Measurements from ENCODE around the gene CAPN12. TPM values are rescaled to one million over a fixed set of nuclear protein-coding genes. Genes with fewer than 3 reads are reported as not detected.

Gene CAPN12
- total RNA-seq, 2 experiments from 2014 or later = 1.6 to 2.0 TPM

- DNase-seq (peak; percentile 83 to 94 (median 92)), ATAC-seq (ENCODE audit: poor library complexity) (peak; percentile 88)
- peaks cover 14% of the 10 kb centered on the region for H3K4me1 ChIP-seq (ENCODE audit: insufficient read depth, low read length)
- peak overlapping the region; percentile 47 for H3K4me3 Mint-ChIP-seq
- POLR2A ChIA-PET = interaction anchor here (0.6 to 1.7 kb wide), 19 partner anchors 9 to 366 kb away, joined by 3 to 20 read pairs (median 6); partner anchors contain the start of genes ECH1, EIF3K, FAM98C and HNRNPL
- no peaks in the 10 kb centered on the region for H3K36me3 Mint-ChIP-seq (ENCODE audit: low read depth)
- H3K27me3 ChIP-seq (ENCODE audit: control insufficient read depth in 1 of 2, insufficient read depth in 2 of 2, low read length in 2 of 2) = no peaks in the 10 kb centered on the region
- intact Hi-C loops (cut with DNase I, micrococcal nuclease) = loop anchor here (2.0 to 5.0 kb wide), 3 partner anchors 17 to 118 kb away; no protein-coding TSS in a partner anchor
- peak overlapping the region; percentile 48 for H3K4me3 ChIP-seq (ENCODE audit: low read length)
- no peaks in the 10 kb centered on the region for H3K9me3 ChIP-seq (ENCODE audit: control insufficient read depth in 1 of 2, insufficient read depth in 1 of 2, low read length in 2 of 2)
- peak overlapping the region; percentile 65 for H3K27ac Mint-ChIP-seq
- no peaks in the 10 kb centered on the region for H3K36me3 ChIP-seq (ENCODE audit: insufficient read depth, low read length)
- peak overlapping the region in 1 of 2 donors; percentile 57 for H3K27ac ChIP-seq (ENCODE audit: low read depth in 1 of 2, low read length in 2 of 2)
- CTCF ChIA-PET = interaction anchor here (0.6 to 2.0 kb wide), 24 partner anchors 10 to 367 kb away, joined by 3 to 17 read pairs (median 4); partner anchors contain the start of genes ECH1, FAM98C, MRPS12 and NFKBIB
- TF ChIP-seq CTCF (IDR thresholded peaks at IDR 0.05) = peak; percentile 94
- H3K4me1 Mint-ChIP-seq (ENCODE audit: low read depth) = peaks cover 7% of the 10 kb centered on the region
- no peaks in the 10 kb centered on the region for H3K9me3 Mint-ChIP-seq
- H3K27me3 Mint-ChIP-seq = no peaks in the 10 kb centered on the region
These were observed 25.4 kb upstream of the CAPN12 start for GRCh38 chr19:38769635-38770211.

- peaks cover 14% of the 10 kb centered on the region for H3K4me1 ChIP-seq (ENCODE audit: insufficient read depth, low read length)
- ChIA-PET CTCF (no interaction called here), POLR2A (no interaction called here)
- no peak overlapping the region for H3K4me3 ChIP-seq (ENCODE audit: low read length)
- Mint-ChIP-seq H3K27me3 (no peaks in the 10 kb centered on the region), H3K4me3 (no peak overlapping the region), H3K27ac (no peak overlapping the region), H3K36me3 (ENCODE audit: low read depth) (no peaks in the 10 kb centered on the region), H3K4me1 (ENCODE audit: low read depth) (peaks cover 7% of the 10 kb centered on the region), H3K9me3 (no peaks in the 10 kb centered on the region)
- intact Hi-C loops (cut with DNase I, micrococcal nuclease) = loop anchor here (5.0 kb wide), 2 partner anchors 106 to 121 kb away; no protein-coding TSS in a partner anchor
- no peaks in the 10 kb centered on the region for H3K9me3 ChIP-seq (ENCODE audit: control insufficient read depth in 1 of 2, insufficient read depth in 1 of 2, low read length in 2 of 2)
- H3K27ac ChIP-seq (ENCODE audit: low read depth in 1 of 2, low read length in 2 of 2) = no peak overlapping the region
- no peaks in the 10 kb centered on the region for H3K36me3 ChIP-seq (ENCODE audit: insufficient read depth, low read length)
- DNase-seq (no peak), ATAC-seq (ENCODE audit: poor library complexity) (no peak)
- no peak for TF ChIP-seq CTCF (IDR thresholded peaks at IDR 0.05)
- H3K27me3 ChIP-seq (ENCODE audit: control insufficient read depth in 1 of 2, insufficient read depth in 2 of 2, low read length in 2 of 2) = no peaks in the 10 kb centered on the region
These were observed 22.2 kb upstream of the CAPN12 start for GRCh38 chr19:38766276-38767047.

- ATAC-seq (ENCODE audit: poor library complexity) (no peak), DNase-seq (no peak)
- no peaks in the 10 kb centered on the region for H3K36me3 ChIP-seq (ENCODE audit: insufficient read depth, low read length)
- no peak overlapping the region for H3K27ac Mint-ChIP-seq
- H3K27me3 Mint-ChIP-seq = no peaks in the 10 kb centered on the region
- ChIA-PET POLR2A (no interaction called here), CTCF (no interaction called here)
- no peak overlapping the region for H3K4me3 ChIP-seq (ENCODE audit: low read length)
- H3K27ac ChIP-seq (ENCODE audit: low read depth in 1 of 2, low read length in 2 of 2) = no peak overlapping the region
- H3K4me1 Mint-ChIP-seq (ENCODE audit: low read depth) = peaks cover 7% of the 10 kb centered on the region
- no peak overlapping the region for H3K4me3 Mint-ChIP-seq
- no peaks in the 10 kb centered on the region for H3K27me3 ChIP-seq (ENCODE audit: control insufficient read depth in 1 of 2, insufficient read depth in 2 of 2, low read length in 2 of 2)
- H3K9me3 ChIP-seq (ENCODE audit: control insufficient read depth in 1 of 2, insufficient read depth in 1 of 2, low read length in 2 of 2) = no peaks in the 10 kb centered on the region
- H3K36me3 Mint-ChIP-seq (ENCODE audit: low read depth) = no peaks in the 10 kb centered on the region
- H3K4me1 ChIP-seq (ENCODE audit: insufficient read depth, low read length) = peaks cover 20% of the 10 kb centered on the region
- TF ChIP-seq CTCF (IDR thresholded peaks at IDR 0.05) = no peak
- no peaks in the 10 kb centered on the region for H3K9me3 Mint-ChIP-seq
- intact Hi-C loops (cut with DNase I, micrococcal nuclease) = loop anchor here (5.0 kb wide), 2 partner anchors 107 to 122 kb away; no protein-coding TSS in a partner anchor
These were observed 20.9 kb upstream of the CAPN12 start for GRCh38 chr19:38765214-38765613.
